ENCODE results near the gene NCR3LG1. TPM values are rescaled to one million over a fixed set of nuclear protein-coding genes. Genes with fewer than 3 reads are reported as not detected.
A peak's percentile ranks its signal among the peaks of the same experiment; 100 is the strongest.

Gene NCR3LG1
- total and polyA plus RNA-seq, 8 donors = 0.42 to 1.6 (median 0.97) TPM

DNA sequence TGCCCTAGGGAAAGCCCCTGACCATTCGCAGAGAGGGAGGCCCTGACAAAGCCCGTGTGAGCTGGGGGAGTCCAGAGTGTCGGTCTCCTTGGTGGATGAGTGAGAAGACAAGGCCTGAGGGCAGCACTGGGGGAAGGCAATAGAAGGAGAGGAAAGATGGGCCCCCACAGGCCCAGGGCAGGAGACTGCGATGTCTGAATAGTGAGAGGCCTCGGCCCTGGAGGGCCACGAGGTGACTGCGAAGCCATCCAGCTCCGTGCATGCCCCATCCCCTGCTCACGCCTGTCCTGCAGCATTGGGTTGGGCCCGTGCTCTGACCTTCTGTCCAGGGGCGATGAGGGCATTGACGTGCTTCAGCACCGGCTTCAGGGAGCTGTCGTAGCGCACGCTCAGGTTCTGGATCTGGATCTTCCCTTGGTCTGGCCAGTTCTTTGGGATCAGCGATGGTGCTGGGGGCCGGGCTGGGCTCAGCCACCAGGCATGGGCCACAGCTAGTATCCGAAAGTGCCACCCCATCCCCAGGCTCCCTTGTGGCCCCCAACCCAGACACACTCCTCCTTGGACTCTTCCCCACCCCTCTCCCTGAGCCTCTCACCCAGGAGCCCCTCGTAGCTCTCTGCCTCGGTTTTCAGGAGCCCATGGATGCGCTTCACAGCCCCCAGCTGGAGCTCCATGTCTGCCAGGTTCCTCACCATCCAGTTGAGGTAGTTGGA lies 45.2 kb downstream of the NCR3LG1 start:
- H3K36me3 ChIP-seq = no peaks in the 10 kb centered on the region
- intact Hi-C loops (cut with DNase I) = loop anchor here in 1 of 3 donors (10.0 kb wide), 1 partner anchor 98 kb away; no protein-coding TSS in a partner anchor
- no peak for DNase-seq
- ATAC-seq = no peak
- H3K4me1 ChIP-seq = no peaks in the 10 kb centered on the region
- no peaks in the 10 kb centered on the region for H3K27me3 ChIP-seq
- WGBS, 2 donors = 92 to 95% methylated on average over 22 of the region's 22 CpGs
- TF ChIP-seq CTCF (IDR thresholded peaks at IDR 0.05) = no peak
- no peaks in the 10 kb centered on the region for H3K9me3 ChIP-seq
- no peak for FAIRE-seq
- no peak overlapping the region for H3K27ac ChIP-seq
- no peak overlapping the region for H3K4me3 ChIP-seq

- FAIRE-seq (no peak), DNase-seq (no peak), ATAC-seq (no peak)
- TF ChIP-seq CTCF (IDR thresholded peaks at IDR 0.05) = no peak
- H3K9me3 ChIP-seq = no peaks in the 10 kb centered on the region
- H3K27me3 ChIP-seq = no peaks in the 10 kb centered on the region
- no peak overlapping the region for H3K27ac ChIP-seq
- no peaks in the 10 kb centered on the region for H3K4me1 ChIP-seq
- no peaks in the 10 kb centered on the region for H3K36me3 ChIP-seq
- 92 to 97% methylated on average over 14 of the region's 14 CpGs for WGBS, 2 donors
- no peak overlapping the region for H3K4me3 ChIP-seq
- intact Hi-C loops (cut with DNase I) = loop anchor here in 1 of 3 donors (10.0 kb wide), 1 partner anchor 97 kb away; no protein-coding TSS in a partner anchor
Observed at GRCh38 chr11:17397311-17398002, 45.9 kb downstream of the NCR3LG1 start.

DNA sequence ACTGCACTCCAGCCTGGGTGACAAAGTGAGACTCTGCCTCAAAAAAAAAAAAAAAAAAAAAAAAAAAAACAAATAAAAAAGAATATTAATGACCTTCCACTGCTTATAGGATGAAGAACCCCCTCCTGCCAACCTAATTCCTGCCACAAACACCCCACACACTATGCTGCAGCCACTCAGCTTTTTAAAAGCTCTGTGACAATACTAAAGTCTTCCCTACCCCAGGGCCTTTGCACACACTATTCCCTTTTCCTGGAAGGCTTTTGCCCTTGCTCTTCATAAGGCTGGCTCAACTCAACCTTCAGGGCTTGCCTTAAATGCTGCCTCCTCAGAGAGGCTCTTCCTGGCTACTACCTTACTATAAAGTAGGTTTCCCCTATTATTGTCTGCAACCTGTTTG lies 47.6 kb downstream of the NCR3LG1 start:
- Histone ChIP-seq H3K4me3 (no peak overlapping the region), H3K4me1 (no peaks in the 10 kb centered on the region), H3K27me3 (no peaks in the 10 kb centered on the region), H3K36me3 (no peaks in the 10 kb centered on the region), H3K27ac (no peak overlapping the region), H3K9me3 (no peaks in the 10 kb centered on the region)
- ATAC-seq (no peak), DNase-seq (no peak), FAIRE-seq (no peak)
- intact Hi-C loops (cut with DNase I) = loop anchor here in 1 of 3 donors (10.0 kb wide), 1 partner anchor 96 kb away; no protein-coding TSS in a partner anchor
- no peak for TF ChIP-seq CTCF (IDR thresholded peaks at IDR 0.05)

DNA sequence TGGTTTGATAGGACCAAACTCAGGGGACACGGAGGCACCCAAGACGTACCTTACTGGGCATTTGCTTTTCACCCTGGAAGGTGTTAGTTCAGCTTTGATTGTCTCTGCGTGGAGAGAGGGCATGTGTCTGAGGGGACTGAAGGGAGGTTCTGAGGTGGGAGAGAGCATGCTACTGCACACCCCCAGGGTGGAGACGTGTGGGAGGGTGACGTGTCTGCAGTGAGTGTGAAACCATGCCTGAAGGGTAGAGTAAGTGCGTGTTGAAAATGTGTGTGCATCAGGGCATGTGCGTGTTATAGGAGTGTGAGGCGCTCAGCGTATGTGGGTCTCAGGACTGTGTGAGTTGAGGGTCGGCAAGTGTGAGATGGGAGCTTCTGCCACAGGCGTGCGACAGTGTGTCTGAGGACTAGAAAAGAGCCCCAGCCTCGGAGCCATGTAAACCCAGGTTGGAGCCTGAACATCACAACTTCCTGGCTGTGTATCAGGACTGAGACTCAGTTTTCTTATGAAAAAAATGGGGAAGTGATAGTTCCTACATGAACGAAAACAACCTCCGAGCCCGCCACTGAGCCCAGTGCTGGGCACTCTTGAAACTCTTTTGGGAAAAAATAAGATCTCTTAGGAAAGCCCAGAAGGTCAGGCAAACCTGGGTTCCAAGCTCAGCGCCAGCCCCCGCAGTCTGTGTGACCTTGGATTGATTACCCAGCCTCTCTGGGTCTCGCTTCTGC lies 48.6 kb downstream of the NCR3LG1 start:
- ATAC-seq = no peak

More for the DNA sequence above, 48.6 kb downstream of the NCR3LG1 start:
- TF ChIP-seq CTCF (IDR thresholded peaks at IDR 0.05) = no peak
- intact Hi-C loops (cut with DNase I) = no loop called here
- Histone ChIP-seq H3K4me1 (peaks cover 0 to 3% (median 2%) of the 10 kb centered on the region in 3 donors), H3K36me3 (no peaks in the 10 kb centered on the region), H3K4me3 (no peak overlapping the region), H3K27ac (no peak overlapping the region), H3K9me3 (no peaks in the 10 kb centered on the region), H3K27me3 (no peaks in the 10 kb centered on the region)
- 82 to 85% methylated on average over 19 of the region's 19 CpGs for WGBS, 2 donors
- DNase-seq (peak in 1 of 6 donors; percentile 19), FAIRE-seq (no peak)

All from pancreas (tissue), 10 donors.